GM20431 (cell line): ENCODE data around the gene SOAT1.
"Not testable (repeated sequence)": the region's sequence is repeated elsewhere in the genome, so short reads cannot be mapped to it uniquely, and the experiment has no call there.

Experiments used
- in situ Hi-C: fragments of 300-500 bp; cut with MseI, MboI; formaldehyde crosslinking; loops from one replicate; pipeline ENCODE4 v1.15.0; 2020; ENCODE audit warnings: low sequenced_read_pairs; ENCODE audit not compliant: unreplicated experiment

The SOAT1 gene

DNA sequence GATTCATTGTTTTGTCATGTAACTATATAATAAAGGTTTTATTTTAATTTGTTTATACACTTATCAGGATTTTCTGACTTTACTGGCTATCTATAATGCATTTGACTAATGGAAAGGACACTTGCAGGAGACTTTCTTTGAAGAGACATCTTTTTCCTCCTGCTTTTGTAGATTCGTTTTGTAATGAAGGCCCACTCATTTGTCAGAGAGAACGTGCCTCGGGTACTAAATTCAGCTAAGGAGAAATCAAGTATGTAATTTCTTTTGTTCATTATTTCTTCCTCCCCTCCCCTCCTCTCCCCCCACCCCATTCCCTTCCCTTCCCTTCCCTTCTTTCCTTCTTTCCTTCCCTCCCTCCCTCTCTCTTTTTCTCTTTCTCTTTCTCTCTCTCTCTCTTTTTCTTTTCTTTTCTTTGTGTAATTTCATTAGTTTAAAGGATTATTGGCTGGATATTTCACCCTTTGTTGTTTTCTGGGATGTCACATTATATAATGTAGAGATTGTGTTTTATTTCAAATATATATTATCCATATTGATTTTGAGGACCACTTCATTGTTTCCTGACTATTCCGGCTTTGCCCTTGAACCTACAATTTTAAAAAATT, 48.4 kb downstream of the SOAT1 start:
- in situ Hi-C loops: no loop called here

DNA sequence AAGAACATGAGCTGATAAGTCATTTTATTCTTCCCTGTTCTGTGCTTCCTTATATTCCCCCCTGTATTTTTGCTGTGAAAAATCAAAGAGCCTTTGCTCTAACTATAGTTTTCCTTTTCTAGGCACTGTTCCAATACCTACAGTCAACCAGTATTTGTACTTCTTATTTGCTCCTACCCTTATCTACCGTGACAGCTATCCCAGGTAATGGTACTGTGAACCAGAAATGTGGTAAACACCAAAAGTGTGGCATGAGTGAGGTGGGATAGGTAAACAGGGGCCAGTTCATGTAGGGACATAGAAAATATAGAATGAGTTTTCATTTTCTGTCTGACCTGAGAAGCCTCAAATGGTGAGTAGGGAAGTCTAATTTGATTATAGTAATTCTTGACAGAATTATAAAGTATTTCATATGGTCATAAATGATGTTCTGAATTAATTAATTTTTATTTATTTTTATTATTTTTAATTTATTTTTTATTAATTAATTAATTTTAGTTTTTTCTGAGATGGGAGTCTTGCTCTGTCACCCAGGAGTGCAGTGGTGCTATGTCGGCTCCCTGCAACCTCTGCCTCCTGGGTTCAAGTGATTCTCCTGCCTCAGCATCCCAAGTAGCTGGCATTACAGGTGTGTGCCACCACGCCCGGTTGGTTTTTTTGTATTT, 49.3 kb downstream of the SOAT1 start:
- in situ Hi-C loops: no loop called here

DNA sequence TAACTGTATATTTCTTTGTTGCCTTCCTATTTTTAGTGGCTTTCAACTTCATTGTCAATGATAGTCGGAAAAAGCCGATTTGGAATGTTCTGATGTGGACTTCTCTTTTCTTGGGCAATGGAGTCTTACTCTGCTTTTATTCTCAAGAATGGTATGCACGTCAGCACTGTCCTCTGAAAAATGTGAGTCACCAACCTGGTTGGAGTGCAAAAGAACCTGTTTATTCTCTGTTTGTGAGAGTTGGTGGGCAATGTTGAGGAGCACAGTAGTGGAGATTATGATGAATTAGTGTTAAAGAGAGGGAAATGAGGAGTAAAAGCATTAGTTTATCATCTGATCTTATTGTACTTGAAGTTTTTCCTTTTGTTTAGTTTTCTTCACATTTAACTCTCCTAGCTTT, 57.7 kb downstream of the SOAT1 start:
- in situ Hi-C loops: loop anchor here (25.0 kb wide), 2 partner anchors 264 to 814 kb away; partner anchors contain the start of gene TOR3A

DNA sequence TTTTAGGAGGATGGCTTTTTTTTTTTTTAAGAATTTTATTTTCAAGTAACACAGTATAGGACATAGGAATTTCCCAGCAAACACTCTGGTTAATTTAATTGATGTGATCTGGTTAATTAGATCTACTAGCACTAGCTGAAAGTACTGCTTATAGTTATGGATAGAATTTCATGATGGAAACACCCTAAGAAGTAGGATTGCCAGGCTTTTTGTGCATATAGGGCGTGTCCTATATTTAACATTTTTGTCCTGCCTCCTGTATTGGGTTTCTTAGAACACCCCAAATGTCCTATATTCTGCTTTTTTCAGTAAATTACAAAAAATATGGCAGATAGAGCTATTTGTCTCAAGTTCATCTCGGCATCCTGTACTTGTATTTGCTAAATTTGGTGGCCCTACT, 58.6 kb downstream of the SOAT1 start:
- in situ Hi-C loops: loop anchor here (25.0 kb wide), 2 partner anchors 265 to 815 kb away; partner anchors contain the start of gene TOR3A

DNA sequence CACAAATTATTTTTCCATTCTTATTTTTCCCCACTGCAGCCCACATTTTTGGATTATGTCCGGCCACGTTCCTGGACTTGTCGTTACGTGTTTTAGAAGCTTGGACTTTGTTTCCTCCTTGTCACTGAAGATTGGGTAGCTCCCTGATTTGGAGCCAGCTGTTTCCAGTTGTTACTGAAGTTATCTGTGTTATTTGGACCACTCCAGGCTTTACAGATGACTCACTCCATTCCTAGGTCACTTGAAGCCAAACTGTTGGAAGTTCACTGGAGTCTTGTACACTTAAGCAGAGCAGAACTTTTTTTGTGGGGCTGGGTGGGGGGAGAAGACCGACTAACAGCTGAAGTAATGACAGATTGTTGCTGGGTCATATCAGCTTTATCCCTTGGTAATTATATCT, 59.9 kb downstream of the SOAT1 start:
- in situ Hi-C loops: loop anchor here (25.0 kb wide), 2 partner anchors 266 to 816 kb away; partner anchors contain the start of gene TOR3A

DNA sequence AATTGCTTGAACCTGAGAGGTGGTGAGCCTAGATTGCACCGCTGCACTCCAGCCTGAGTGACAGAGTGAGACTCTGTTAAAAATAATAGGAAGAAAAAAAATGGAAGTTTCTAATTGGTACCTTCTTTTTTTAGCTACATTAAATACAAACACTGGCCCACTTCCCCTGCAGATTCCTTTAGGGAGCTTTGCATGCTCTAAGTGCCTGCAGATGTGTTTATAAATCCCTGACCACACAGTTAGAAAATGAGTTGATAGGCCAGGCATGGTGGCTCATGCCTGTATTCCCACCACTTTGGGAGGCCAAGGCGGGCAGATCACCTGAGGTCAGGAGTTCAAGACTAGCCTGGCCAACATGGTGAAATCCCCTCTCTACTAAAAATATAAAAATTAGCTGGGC, 68.0 kb downstream of the SOAT1 start:
- in situ Hi-C loops: loop anchor here (25.0 kb wide), 2 partner anchors 274 to 824 kb away; partner anchors contain the start of gene TOR3A

DNA sequence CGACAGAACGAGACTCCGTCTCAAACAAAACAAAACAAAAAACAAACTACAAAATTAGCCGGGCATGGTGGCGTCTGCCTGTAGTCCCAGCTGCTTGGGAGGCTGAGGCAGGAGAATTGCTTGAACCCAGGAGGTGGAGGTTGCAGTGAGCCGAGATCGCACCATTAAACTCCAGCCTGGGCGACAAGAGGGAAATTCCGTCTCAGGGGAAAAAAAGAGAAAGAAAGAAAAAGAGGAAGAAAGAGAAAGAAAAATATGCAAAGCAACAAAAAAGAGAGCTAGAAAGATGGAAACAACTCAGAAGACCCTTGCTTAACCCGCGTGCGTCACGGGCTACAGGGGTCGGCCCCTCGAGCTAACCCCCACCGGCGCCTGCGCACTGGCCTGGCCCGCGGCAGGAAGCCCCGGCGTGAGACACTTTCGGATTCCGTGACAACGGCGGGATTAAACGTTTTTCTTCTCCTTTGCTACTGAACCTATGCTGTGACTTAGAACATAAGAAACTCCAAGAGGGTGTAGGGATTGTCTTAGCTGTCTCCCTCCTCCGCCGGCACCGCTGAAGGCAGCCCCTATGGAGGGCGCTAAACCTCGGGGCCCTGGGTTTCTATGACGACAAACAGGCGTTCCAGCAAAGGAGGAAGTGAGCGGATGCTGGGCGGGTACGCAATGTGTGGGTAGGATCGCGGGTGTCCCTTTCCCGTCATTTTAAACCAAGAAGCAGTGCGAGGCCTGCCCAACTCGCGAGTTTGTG, 71.9 kb downstream of the SOAT1 start, which contains the start of gene AXDND1:
Gene AXDND1 (plus strand): TSS at position 630 of the 751 bp plus-strand sequence. CDS start 539 bp downstream, outside the sequence.
- in situ Hi-C loops: loop anchor here (25.0 kb wide), 2 partner anchors 278 to 828 kb away; partner anchors contain the start of gene TOR3A

DNA sequence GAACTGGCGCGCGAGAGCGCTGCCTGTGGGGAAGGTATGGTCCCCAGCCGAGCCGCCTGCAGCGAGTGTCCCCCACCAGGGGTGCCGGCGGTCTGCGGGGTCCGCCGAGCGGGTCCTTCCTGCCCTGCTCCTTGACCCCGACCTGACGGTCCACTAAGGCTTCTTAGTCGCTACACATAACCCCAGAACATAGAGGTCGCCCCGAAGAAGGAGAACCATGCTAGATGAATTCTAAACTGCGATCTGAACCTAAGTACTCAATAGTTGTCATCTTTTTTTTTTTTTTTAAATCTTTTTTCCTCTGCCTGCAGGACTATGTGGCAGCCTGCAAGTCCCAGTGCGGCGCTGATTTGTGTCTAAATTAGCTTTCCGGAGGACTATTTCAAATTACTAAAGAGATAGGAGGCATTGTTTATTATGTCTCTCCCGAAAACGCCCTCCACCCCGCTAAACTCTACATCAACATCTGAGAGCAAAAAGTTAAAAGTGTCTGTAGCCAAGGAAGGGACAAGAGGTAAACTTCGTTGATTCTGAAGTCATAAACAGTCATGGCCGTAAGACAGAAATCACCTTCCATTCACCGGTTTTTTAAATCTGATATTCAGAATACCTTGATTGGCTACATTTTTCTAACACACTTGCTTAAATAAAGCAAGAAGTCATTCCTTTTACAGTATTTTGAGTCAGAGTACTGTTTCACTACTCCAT, 72.7 kb downstream of the SOAT1 start:
- in situ Hi-C loops: loop anchor here (25.0 kb wide), 2 partner anchors 279 to 829 kb away; partner anchors contain the start of gene TOR3A

DNA sequence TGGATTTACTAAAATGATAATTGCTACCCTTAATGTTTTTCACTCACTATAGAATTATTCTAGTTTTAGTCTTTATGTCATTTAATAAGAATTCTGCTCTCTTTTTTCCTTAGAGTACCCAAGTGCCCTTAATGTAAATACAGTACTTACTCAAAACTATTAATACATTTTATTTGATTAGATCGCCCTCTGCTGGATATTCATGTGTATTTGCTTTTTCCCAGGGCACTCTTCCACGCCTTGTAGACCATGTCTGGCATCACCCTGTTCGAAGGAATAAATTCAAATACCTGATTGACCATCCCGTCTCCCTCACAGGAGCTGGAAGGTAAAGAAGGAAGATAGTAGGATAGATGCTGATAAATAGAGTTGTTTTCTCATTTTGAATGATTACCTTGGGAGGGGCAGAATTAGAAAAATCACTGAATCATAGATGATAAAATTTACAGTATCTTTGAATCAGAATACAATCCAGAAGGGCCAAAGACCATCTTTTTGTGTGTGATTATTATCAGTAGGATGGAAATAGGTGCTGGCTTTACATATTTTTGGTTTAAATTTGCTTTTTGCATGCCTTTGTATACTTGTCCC, 76.2 kb downstream of the SOAT1 start:
- in situ Hi-C loops: loop anchor here (25.0 kb wide), 2 partner anchors 283 to 833 kb away; partner anchors contain the start of gene TOR3A

DNA sequence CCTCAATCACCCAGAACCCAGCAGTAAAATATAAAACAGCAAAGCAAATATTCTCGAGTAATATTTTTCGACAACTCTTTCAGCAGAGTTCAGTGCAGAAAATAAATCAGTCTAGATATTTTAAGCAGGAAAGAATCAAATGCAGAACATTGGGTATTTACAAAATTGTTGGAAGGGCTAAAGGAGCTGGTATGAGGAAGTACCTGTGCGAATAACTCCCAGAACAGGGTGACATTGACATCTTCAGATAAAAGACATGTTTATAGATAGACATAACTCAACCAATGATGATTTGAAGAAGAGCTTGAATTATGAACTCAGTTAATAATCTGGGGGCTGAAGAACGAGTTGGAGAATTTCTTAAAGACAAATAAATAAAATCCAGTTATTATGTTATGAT, 78.6 kb downstream of the SOAT1 start:
- in situ Hi-C loops: loop anchor here (25.0 kb wide), 2 partner anchors 285 to 835 kb away; partner anchors contain the start of gene TOR3A

DNA sequence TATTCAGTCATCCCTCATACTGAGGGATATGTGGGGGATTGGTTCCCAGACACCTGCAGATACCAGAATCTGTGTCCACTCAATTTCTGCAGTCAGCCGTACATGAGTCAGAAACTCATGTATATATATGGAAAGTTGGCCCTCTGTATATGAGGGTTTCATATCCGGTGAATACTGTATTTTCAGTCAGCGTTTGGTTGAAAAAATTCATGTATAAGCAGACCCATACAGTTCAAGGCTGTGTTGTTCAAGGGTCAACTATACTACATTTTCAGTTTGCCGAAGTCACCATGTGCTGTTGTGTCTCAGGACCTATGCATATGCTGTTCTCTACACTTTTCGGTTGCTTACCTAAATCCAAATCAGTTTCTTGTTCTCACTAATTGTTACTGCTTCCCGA, 82.6 kb downstream of the SOAT1 start:
- in situ Hi-C loops: no loop called here

DNA sequence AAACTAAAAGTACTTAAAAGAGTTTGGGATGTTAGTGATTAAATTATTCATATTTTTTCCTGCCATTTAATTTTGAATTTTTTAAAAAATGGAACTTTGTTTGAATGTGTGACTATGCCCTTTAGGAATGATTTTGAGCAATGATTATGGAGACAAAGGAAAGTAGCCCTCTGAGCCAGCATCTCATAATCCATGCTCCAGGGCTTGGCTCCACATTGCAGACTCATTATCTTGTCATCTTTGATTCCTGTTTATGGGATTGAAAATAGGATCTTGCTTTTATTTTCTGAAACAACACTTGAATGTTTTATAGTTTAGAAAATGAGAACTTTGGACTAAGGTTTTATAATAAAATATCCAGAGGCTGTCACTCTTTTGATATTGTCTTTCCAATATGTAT, 86.7 kb downstream of the SOAT1 start:
- in situ Hi-C loops: no loop called here

DNA sequence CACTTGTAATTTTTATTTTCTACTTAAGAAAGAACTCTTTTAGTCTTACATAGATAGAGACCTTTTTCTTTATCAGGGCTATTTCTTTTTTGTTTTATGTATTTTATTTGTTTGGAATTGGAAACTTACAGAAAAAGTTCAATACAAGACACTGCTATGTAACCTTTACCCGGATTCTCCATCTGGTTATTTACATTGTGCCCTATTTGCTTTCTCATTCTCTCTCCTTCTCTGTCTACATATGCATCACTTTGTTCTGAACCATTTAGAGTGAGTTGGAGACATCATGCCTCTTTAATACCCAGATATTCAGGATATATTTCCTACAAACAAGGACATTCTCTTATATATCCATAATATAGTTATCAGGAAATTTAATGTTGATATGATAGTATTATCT, 90.4 kb downstream of the SOAT1 start:
- in situ Hi-C loops: no loop called here

DNA sequence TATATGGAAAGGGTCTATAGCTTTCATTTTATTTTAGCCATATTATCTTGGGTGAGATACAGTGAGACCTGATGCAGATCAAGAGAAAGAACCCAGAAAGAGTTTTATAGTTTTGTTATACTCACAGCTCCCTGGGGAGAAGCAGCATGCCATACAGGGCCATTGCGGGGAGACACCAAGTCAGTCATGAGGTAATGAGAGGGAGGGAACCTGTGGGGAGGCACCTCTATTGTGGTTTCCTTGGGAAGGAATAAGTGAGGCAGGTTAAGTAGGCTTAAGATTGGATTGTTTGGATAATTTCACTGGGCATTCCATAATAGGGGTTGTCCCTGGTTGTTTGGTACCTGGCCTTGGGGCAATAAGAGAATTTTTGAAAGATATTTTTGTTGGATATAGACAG, 91.9 kb downstream of the SOAT1 start:
- in situ Hi-C loops: no loop called here

DNA sequence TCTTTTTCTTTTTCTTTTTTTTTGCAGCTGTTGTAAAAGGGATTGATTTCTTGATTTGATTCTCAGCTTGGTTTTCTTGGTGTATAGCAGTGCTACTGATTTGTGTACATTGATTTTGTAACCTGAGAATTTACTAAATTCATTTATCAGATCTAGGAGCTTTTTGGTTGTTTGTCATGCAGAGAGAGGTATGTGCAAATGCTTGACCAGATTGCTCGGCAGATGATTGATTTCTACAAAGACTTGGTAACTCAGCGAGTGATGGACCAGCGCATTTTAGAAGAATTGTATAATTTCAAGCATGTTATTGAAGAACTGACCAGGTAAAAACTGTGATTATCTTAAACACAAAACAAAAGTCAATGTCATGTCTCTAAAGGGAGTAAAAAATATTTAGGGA, 100.1 kb downstream of the SOAT1 start:
- in situ Hi-C loops: no loop called here

DNA sequence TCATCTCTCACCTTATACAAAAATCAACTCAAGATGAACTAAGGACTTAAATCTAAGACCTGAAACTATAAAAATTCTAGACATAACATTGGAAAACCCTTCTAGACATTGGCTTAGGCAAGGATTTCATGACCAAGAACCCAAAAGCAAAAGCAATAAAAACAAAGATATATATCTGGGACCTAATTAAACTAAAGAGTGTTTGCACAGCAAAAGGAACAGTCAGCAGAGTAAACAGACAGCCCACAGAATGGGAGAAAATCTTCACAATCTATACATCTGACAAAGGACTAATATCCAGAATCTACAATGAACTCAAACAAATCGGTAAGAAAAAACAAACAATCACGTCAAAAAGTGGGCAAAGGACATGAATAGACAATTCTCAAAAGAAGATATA, 105.8 kb downstream of the SOAT1 start:
- in situ Hi-C loops: not testable (repeated sequence)
